NCI-H748 treated with DMSO at 0.1 percent for 48 hours (cell line): ENCODE results near the gene TET2.

Source experiments
- DNase-seq: peaks from one replicate; lab custom pipeline; 2025; lab: John Stamatoyannopoulos, UW

Gene TET2

GRCh38 chr4:105146276-105147015 is at the start of gene TET2:
Gene TET2, plus strand, starts transcription at chr4:105146876. Its CDS starts 87,067 bp downstream, at chr4:105233943.
- peak; percentile 66 for DNase-seq

GRCh38 chr4:105102016-105102415 is 44.7 kb upstream of the TET2 start:
- no peak for DNase-seq

GRCh38 chr4:105106426-105106825 is 40.2 kb upstream of the TET2 start:
- DNase-seq, result no peak

- DNase-seq, result no peak
Observed at GRCh38 chr4:105107095-105107856, 39.4 kb upstream of the TET2 start.

- no peak for DNase-seq
Observed at GRCh38 chr4:105108971-105109370, 37.7 kb upstream of the TET2 start.

- no peak for DNase-seq
Observed at GRCh38 chr4:105112274-105112673, 34.4 kb upstream of the TET2 start.

- DNase-seq, result no peak
Observed at GRCh38 chr4:105113800-105114199, 32.9 kb upstream of the TET2 start.

- DNase-seq, result no peak
Observed at GRCh38 chr4:105116616-105117319, 29.9 kb upstream of the TET2 start.

GRCh38 chr4:105119356-105119755 is 27.3 kb upstream of the TET2 start:
- no peak for DNase-seq

GRCh38 chr4:105120626-105121025 is 26.1 kb upstream of the TET2 start:
- DNase-seq, result no peak

GRCh38 chr4:105122350-105122749 is 24.3 kb upstream of the TET2 start:
- DNase-seq, result no peak

- no peak for DNase-seq
Observed at GRCh38 chr4:105126311-105127169, 20.1 kb upstream of the TET2 start.

GRCh38 chr4:105127170-105127445 is 19.6 kb upstream of the TET2 start:
- no peak for DNase-seq

- DNase-seq, result no peak
Observed at GRCh38 chr4:105128208-105128607, 18.5 kb upstream of the TET2 start.

GRCh38 chr4:105129286-105130040 is 17.2 kb upstream of the TET2 start:
- DNase-seq, result no peak

- DNase-seq, result no peak
Observed at GRCh38 chr4:105130945-105131344, 15.7 kb upstream of the TET2 start.

- DNase-seq, result no peak
Observed at GRCh38 chr4:105133976-105134375, 12.7 kb upstream of the TET2 start.

GRCh38 chr4:105135785-105136184 is 10.9 kb upstream of the TET2 start:
- no peak for DNase-seq

- DNase-seq, result no peak
Observed at GRCh38 chr4:105137121-105137875, 9.4 kb upstream of the TET2 start.

- DNase-seq, result no peak
Observed at GRCh38 chr4:105139646-105140045, 7.0 kb upstream of the TET2 start.
